Anterior cingulate cortex (tissue), 58 donors: ENCODE measurements around the gene SLC7A11.
"Not testable (repeated sequence)": the region's sequence is repeated elsewhere in the genome, so short reads cannot be mapped to it uniquely, and the experiment has no call there.

ENCODE experiments used
- DNase-seq, 58 donors: peaks; one replicate each; lab custom pipeline; 2025; lab: John Stamatoyannopoulos, UW

The SLC7A11 gene

GRCh38 chr4:138247643-138248042 is 5.5 kb upstream of the SLC7A11 start:
- DNase-seq = no peak

GRCh38 chr4:138243369-138243768 is 1.2 kb upstream of the SLC7A11 start:
- DNase-seq = no peak

- no peak for DNase-seq
These were observed 646 bp upstream of the SLC7A11 start for GRCh38 chr4:138242834-138243156.

- peak in 10 of 58 donors; percentile 3 to 45 (median 17) for DNase-seq
These were observed 671 bp downstream of the SLC7A11 start for GRCh38 chr4:138241281-138242075.

GRCh38 chr4:138239491-138239890 is 2.7 kb downstream of the SLC7A11 start:
- no peak for DNase-seq

- no peak for DNase-seq
These were observed 3.4 kb downstream of the SLC7A11 start for GRCh38 chr4:138238521-138239292.

- DNase-seq = not testable (repeated sequence)
These were observed 5.0 kb downstream of the SLC7A11 start for GRCh38 chr4:138237132-138237531.

GRCh38 chr4:138236037-138236436 is 6.1 kb downstream of the SLC7A11 start:
- no peak for DNase-seq

- DNase-seq = no peak
These were observed 6.7 kb downstream of the SLC7A11 start for GRCh38 chr4:138235419-138235952.

GRCh38 chr4:138234248-138234647 is 7.9 kb downstream of the SLC7A11 start:
- no peak for DNase-seq

- DNase-seq = peak in 1 of 58 donors; percentile 1
These were observed 8.7 kb downstream of the SLC7A11 start for GRCh38 chr4:138233313-138234034.

- DNase-seq = no peak
These were observed 9.8 kb downstream of the SLC7A11 start for GRCh38 chr4:138232364-138232763.

- DNase-seq = no peak
These were observed 12.1 kb downstream of the SLC7A11 start for GRCh38 chr4:138230048-138230447.

- no peak for DNase-seq
These were observed 13.0 kb downstream of the SLC7A11 start for GRCh38 chr4:138229160-138229559.

GRCh38 chr4:138226351-138226750 is 15.8 kb downstream of the SLC7A11 start:
- no peak for DNase-seq

- no peak for DNase-seq
These were observed 16.7 kb downstream of the SLC7A11 start for GRCh38 chr4:138225477-138225876.

- no peak for DNase-seq
These were observed 17.5 kb downstream of the SLC7A11 start for GRCh38 chr4:138224614-138225013.

- DNase-seq = no peak
These were observed 18.8 kb downstream of the SLC7A11 start for GRCh38 chr4:138223231-138223910.

- peak in 6 of 58 donors; percentile 0 to 30 (median 14) for DNase-seq
These were observed 20.1 kb downstream of the SLC7A11 start for GRCh38 chr4:138222046-138222445.

- no peak for DNase-seq
These were observed 23.2 kb downstream of the SLC7A11 start for GRCh38 chr4:138218976-138219375.
